H1 (cell line): ENCODE measurements around the gene PPP1R3E. TPM values are rescaled to one million over a fixed set of nuclear protein-coding genes. Genes with fewer than 3 reads are reported as not detected.
A peak's percentile ranks its signal among the peaks of the same experiment; 100 is the strongest.

ENCODE experiments used
- CTCF ChIA-PET: fragments of 300-600 bp; sonication (Branson Sonifier 250); formaldehyde crosslinking; loops from one replicate; lab custom pipeline; 2021; ENCODE audit not compliant: partially characterized antibody; lab: Charles Lee
- POLR2A ChIA-PET: fragments of 300-600 bp; sonication (Branson Sonifier 250); formaldehyde crosslinking; loops from one replicate; lab custom pipeline; 2021; ENCODE audit warnings: inconsistent platforms; ENCODE audit not compliant: partially characterized antibody; lab: Charles Lee
- DNase-seq, 2 experiments: peaks; one replicate each; pipeline versions ENCODE4 v3.0.0 to v3.0.0-alpha.2; 2010 to 2022; ENCODE audit warnings: low spot score in 2 of 2, low read depth in 1 of 2, mixed read lengths in 1 of 2
- FAIRE-seq: peaks from 2 replicates; lab custom pipeline; 2011; peaks lifted over from hg19 to GRCh38; lab: Jason Lieb, UNC
- H2AFZ ChIP-seq: 2 replicates; pipeline ENCODE4 v1.8.1; 2012; ENCODE audit warnings: low read length, inconsistent platforms
- H2AK5ac ChIP-seq: 2 replicates; pipeline ENCODE4 v1.6.1; 2013; ENCODE audit warnings: low read depth, low read length
- H2BK120ac ChIP-seq: replicated peaks from 2 replicates; pipeline ENCODE3; 2013; ENCODE audit warnings: low read depth, low read length, inconsistent platforms
- H2BK12ac ChIP-seq: 2 replicates; pipeline ENCODE4 v1.6.1; 2013; ENCODE audit warnings: low read depth, low read length
- H2BK15ac ChIP-seq: 2 replicates; pipeline ENCODE4 v1.6.1; 2013; ENCODE audit warnings: low read length
- H2BK20ac ChIP-seq: 2 replicates; pipeline ENCODE4 v1.6.1; 2013; ENCODE audit warnings: low read length
- H2BK5ac ChIP-seq: 2 replicates; pipeline ENCODE4 v1.6.1; 2013; ENCODE audit warnings: low read depth, low read length
- H3K14ac ChIP-seq: 2 replicates; pipeline ENCODE4 v1.6.1; 2013; ENCODE audit warnings: inconsistent platforms; ENCODE audit not compliant: insufficient read length
- H3K18ac ChIP-seq: 2 replicates; pipeline ENCODE4 v1.6.1; 2013; ENCODE audit warnings: low read length; ENCODE audit errors: extremely low read depth
- H3K23ac ChIP-seq: 2 replicates; pipeline ENCODE4 v1.6.1; 2013; ENCODE audit warnings: inconsistent platforms; ENCODE audit not compliant: insufficient read length
- H3K23me2 ChIP-seq: 2 replicates; pipeline ENCODE4 v1.6.1; 2013; ENCODE audit warnings: low read depth, low read length
- H3K27ac ChIP-seq: 2 replicates; pipeline ENCODE4 v1.6.1; 2011; ENCODE audit warnings: low read depth, low read length, inconsistent platforms
- H3K27me3 ChIP-seq, 4 experiments: replicated peaks in 1 of 4; 1 replicate in 1 of 4; 2 replicates in 3 of 4; pipeline versions ENCODE4 v1.6.1 to v1.8.1; 2011 to 2013; ENCODE audit warnings: low read length in 3 of 4, mild to moderate bottlenecking in 3 of 4, inconsistent platforms in 2 of 4, mixed read lengths in 2 of 4, moderate library complexity in 1 of 4; ENCODE audit not compliant: control insufficient read depth in 3 of 4, insufficient read depth in 3 of 4; ENCODE audit errors: extremely low read depth in 1 of 4
- H3K36me3 ChIP-seq, 4 experiments: 2 replicates each; pipeline versions ENCODE4 v1.6.1 to v1.8.1; 2011 to 2013; ENCODE audit warnings: mild to moderate bottlenecking in 4 of 4, low read length in 3 of 4, moderate library complexity in 2 of 4, control low read depth in 1 of 4, inconsistent platforms in 1 of 4; ENCODE audit not compliant: insufficient read depth in 4 of 4, control insufficient read depth in 2 of 4
- H3K4ac ChIP-seq: replicated peaks from 2 replicates; pipeline ENCODE3; 2013; ENCODE audit warnings: low read length, low read depth, mixed read lengths, inconsistent platforms; ENCODE audit not compliant: insufficient read length
- H3K4me1 ChIP-seq, 4 experiments: replicated peaks in 1 of 4; 1 replicate in 1 of 4; 2 replicates in 3 of 4; pipeline versions ENCODE4 v1.6.1 to v1.8.1; 2011 to 2013; ENCODE audit warnings: low read length in 3 of 4, inconsistent platforms in 2 of 4, mixed read lengths in 1 of 4; ENCODE audit not compliant: insufficient read depth in 4 of 4, control insufficient read depth in 3 of 4
- H3K4me2 ChIP-seq, 2 experiments: 2 replicates each; pipeline versions ENCODE4 v1.6.1 to v1.8.1; 2011 to 2013; ENCODE audit warnings: low read depth in 2 of 2, low read length in 2 of 2, control low read depth in 1 of 2, inconsistent platforms in 1 of 2, mild to moderate bottlenecking in 1 of 2; ENCODE audit not compliant: insufficient read depth in 1 of 2
- H3K4me3 ChIP-seq, 4 experiments: fragments of 200-600, 300-600 bp in 1 of 4; sonication (generic), shearing (Covaris generic), sonication (Bioruptor Twin) in 1 of 4; 2 replicates each; pipeline versions ENCODE4 v1.5.1 to v1.8.1; 2011 to 2016; ENCODE audit warnings: low read length in 4 of 4, low read depth in 3 of 4, control low read depth in 2 of 4, inconsistent platforms in 2 of 4, mild to moderate bottlenecking in 2 of 4, mixed read lengths in 1 of 4, moderate library complexity in 1 of 4; ENCODE audit not compliant: insufficient read depth in 2 of 4; ENCODE audit errors: extremely low read depth in 1 of 4
- H3K56ac ChIP-seq: replicated peaks from 2 replicates; pipeline ENCODE3; 2013; ENCODE audit warnings: low read depth, mild to moderate bottlenecking, mixed read lengths, low read length, inconsistent platforms; ENCODE audit not compliant: insufficient read length
- H3K79me1 ChIP-seq: 2 replicates; pipeline ENCODE4 v1.6.1; 2013; ENCODE audit warnings: low read depth, low read length, control low read depth
- H3K79me2 ChIP-seq, 2 experiments: 2 replicates each; pipeline versions ENCODE4 v1.6.1 to v1.8.1; 2012 to 2013; ENCODE audit warnings: low read length in 2 of 2, mild to moderate bottlenecking in 2 of 2, inconsistent platforms in 1 of 2; ENCODE audit not compliant: insufficient read depth in 2 of 2, control insufficient read depth in 1 of 2
- H3K9ac ChIP-seq, 4 experiments: replicated peaks in 1 of 4; 1 replicate in 1 of 4; 2 replicates in 3 of 4; pipeline versions ENCODE4 v1.6.1 to v1.8.1; 2011 to 2013; ENCODE audit warnings: low read depth in 3 of 4, low read length in 3 of 4, control low read depth in 2 of 4, mild to moderate bottlenecking in 2 of 4, moderate library complexity in 2 of 4, inconsistent platforms in 1 of 4; ENCODE audit errors: extremely low read depth in 1 of 4
- H3K9me3 ChIP-seq, 2 experiments: 2 replicates each; pipeline versions ENCODE4 v1.6.1 to v1.8.1; 2012 to 2013; ENCODE audit warnings: mild to moderate bottlenecking in 2 of 2, moderate library complexity in 2 of 2, control low read depth in 1 of 2, inconsistent platforms in 1 of 2, low read depth in 1 of 2, low read length in 1 of 2, mixed read lengths in 1 of 2; ENCODE audit not compliant: insufficient read depth in 2 of 2
- H4K20me1 ChIP-seq, 2 experiments: replicated peaks in 1 of 2; 2 replicates each; pipeline versions ENCODE3 to v1.8.1; 2011 to 2013; ENCODE audit warnings: inconsistent platforms in 2 of 2, low read length in 2 of 2, mild to moderate bottlenecking in 1 of 2; ENCODE audit not compliant: insufficient read depth in 2 of 2, control insufficient read depth in 1 of 2
- H4K5ac ChIP-seq: 2 replicates; pipeline ENCODE4 v1.6.1; 2013; ENCODE audit warnings: low read length, low read depth, mixed read lengths, inconsistent platforms; ENCODE audit not compliant: insufficient read length
- H4K8ac ChIP-seq: 2 replicates; pipeline ENCODE4 v1.8.0; 2013; ENCODE audit warnings: mild to moderate bottlenecking, moderate library complexity, low read length, inconsistent platforms; ENCODE audit not compliant: insufficient read depth; ENCODE audit errors: extremely low read depth
- H4K91ac ChIP-seq: replicated peaks from 2 replicates; pipeline ENCODE3; 2013; ENCODE audit warnings: low read length, mixed read lengths, inconsistent platforms; ENCODE audit not compliant: insufficient read length
- RAD21 ChIP-seq, 2 experiments: IDR thresholded peaks in 1 of 2; conservative IDR thresholded peaks in 1 of 2; 2 replicates each; pipeline ENCODE4 v1.6.1; 2011; ENCODE audit warnings: low read depth in 2 of 2, low read length in 2 of 2, improper control_type of control experiment in 1 of 2, inconsistent platforms in 1 of 2, mild to moderate bottlenecking in 1 of 2, moderate library complexity in 1 of 2
- SP1 ChIP-seq: IDR thresholded peaks from 2 replicates; pipeline ENCODE4 v1.6.1; 2011; ENCODE audit warnings: low read depth, low read length
- WGBS, 2 experiments: shearing (Covaris generic) in 1 of 2; methylation state at CpG; one replicate each; pipeline versions ENCODE4 v1.1.6 to v1.1.7; 2013 to 2015; ENCODE audit warnings: low lambda C conversion rate in 2 of 2, mixed read lengths in 2 of 2, inconsistent platforms in 1 of 2, low coverage in 1 of 2, missing lambda C conversion rate in 1 of 2; ENCODE audit not compliant: insufficient replicate concordance in 2 of 2, insufficient coverage in 1 of 2, insufficient read length in 1 of 2; ENCODE audit errors: extremely low coverage in 1 of 2, missing lambda C conversion rate in 1 of 2; 5-methylcytosine and 5-hydroxymethylcytosine counted together
- polyA plus RNA-seq, 7 experiments: library from polyadenylated mRNA; depleted of rRNA in 3 of 7; stranded (reverse) in 5 of 7; unstranded in 2 of 7; fragments of >200 nt in 5 of 7; fragments of 200-250 nt in 2 of 7; gene quantifications; 1 replicate in 5 of 7; 2 replicates in 1 of 7; 4 replicates in 1 of 7; pipeline versions ENCODE4 v1.2.1 to v1.2.3, GENCODE V29; 2011 to 2013; ENCODE audit warnings: missing spikeins in 2 of 7, mixed read lengths in 2 of 7
- total RNA-seq: library from RNA; stranded (reverse); fragmentation: NEBNext Ultra II Directional; extraction: Animal tissue kit (Norgen Biotek cat#: 25700); gene quantifications from 2 replicates; pipeline ENCODE4 v1.2.1, GENCODE V29; 2021

PPP1R3E gene
- total and polyA plus RNA-seq, 2 of the 8 experiments (the other 6 are each of a cell fraction or from before 2014, with no cell fraction given): 4.4 to 4.7 TPM

- Histone ChIP-seq H3K4me3 (no peak overlapping the region), H3K9me3 (no peaks in the 10 kb centered on the region), H3K27me3 (peaks cover 19 to 57% (median 48%) of the 10 kb centered on the region in 4 experiments)
- peak; percentile 23 to 31; a peak in 3 of 4 replicates for TF ChIP-seq RAD21 (IDR thresholded peaks at IDR 0.05 in 1 of 2, conservative IDR thresholded peaks at IDR 0.05 in 1 of 2; ENCODE audit: low read depth in 2 of 2, low read length in 2 of 2)
- TF ChIP-seq SP1: no peak
- TF ChIP-seq, all 59 proteins: peak for 1
- H3K79me2 ChIP-seq: no peaks in the 10 kb centered on the region
- no peaks in the 10 kb centered on the region for H3K36me3 ChIP-seq
- no peak for DNase-seq
- H3K14ac ChIP-seq: no peak overlapping the region
- H3K79me1 ChIP-seq: no peaks in the 10 kb centered on the region
- no peak for FAIRE-seq
- ChIA-PET CTCF (interaction anchor here (0.7 to 5.6 kb wide), 6 partner anchors 13 to 110 kb away, joined by 3 to 34 read pairs (median 8); partner anchors contain the start of gene PABPN1), POLR2A (no interaction called here)
- H3K9ac ChIP-seq: no peak overlapping the region
- 90% methylated on average over 2 of the region's 2 CpGs; no CpG with 5 or more reads in 1 of the 2 experiments for WGBS, 2 experiments
- H4K5ac ChIP-seq: no peak overlapping the region
- H2BK120ac ChIP-seq: no peak overlapping the region
- H2BK12ac ChIP-seq: no peak overlapping the region
- H3K27ac ChIP-seq: no peak overlapping the region
- no peak overlapping the region for H3K23ac ChIP-seq
- peaks cover 15% of the 10 kb centered on the region for H3K23me2 ChIP-seq
- no peak overlapping the region for H3K18ac ChIP-seq
- H2BK15ac ChIP-seq: no peak overlapping the region
- no peak overlapping the region for H3K4ac ChIP-seq
- no peak overlapping the region for H2AK5ac ChIP-seq
- H3K4me1 ChIP-seq: peaks cover 0 to 7% (median 1%) of the 10 kb centered on the region in 4 experiments; a peak in 3 of 7 replicates
- no peak overlapping the region for H3K4me2 ChIP-seq
- no peak overlapping the region for H2BK20ac ChIP-seq
- no peak overlapping the region for H3K56ac ChIP-seq
- no peak overlapping the region for H2BK5ac ChIP-seq
- no peak overlapping the region for H4K91ac ChIP-seq
- no peak overlapping the region for H4K8ac ChIP-seq
- H2AFZ ChIP-seq: no peak overlapping the region
- H4K20me1 ChIP-seq: peaks cover 3 to 5% of the 10 kb centered on the region in 2 experiments
Measured at GRCh38 chr14:23299211-23299957, 3.3 kb downstream of the PPP1R3E start.
